Measurements from ENCODE around the gene FER.

DNA sequence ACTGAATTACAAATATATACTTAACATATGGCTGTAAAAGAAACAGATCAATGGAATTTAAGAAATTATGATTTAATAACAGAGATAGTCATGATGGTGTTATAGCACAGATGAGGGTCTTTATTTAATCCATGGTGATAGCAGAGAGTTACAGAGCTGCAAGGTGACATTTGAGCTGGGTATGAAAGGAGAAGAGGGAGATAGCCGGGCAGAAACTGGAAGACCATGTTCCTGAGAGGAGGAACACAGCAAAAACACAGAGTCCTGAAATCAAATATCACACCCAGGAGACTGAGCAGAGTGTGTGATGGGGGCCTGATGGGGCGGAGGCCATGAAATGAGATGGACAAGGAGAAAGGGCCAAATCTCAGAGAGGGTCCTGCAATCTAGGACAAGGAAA, 498.7 kb downstream of the FER start:
- TF ChIP-seq, protein P1, sequence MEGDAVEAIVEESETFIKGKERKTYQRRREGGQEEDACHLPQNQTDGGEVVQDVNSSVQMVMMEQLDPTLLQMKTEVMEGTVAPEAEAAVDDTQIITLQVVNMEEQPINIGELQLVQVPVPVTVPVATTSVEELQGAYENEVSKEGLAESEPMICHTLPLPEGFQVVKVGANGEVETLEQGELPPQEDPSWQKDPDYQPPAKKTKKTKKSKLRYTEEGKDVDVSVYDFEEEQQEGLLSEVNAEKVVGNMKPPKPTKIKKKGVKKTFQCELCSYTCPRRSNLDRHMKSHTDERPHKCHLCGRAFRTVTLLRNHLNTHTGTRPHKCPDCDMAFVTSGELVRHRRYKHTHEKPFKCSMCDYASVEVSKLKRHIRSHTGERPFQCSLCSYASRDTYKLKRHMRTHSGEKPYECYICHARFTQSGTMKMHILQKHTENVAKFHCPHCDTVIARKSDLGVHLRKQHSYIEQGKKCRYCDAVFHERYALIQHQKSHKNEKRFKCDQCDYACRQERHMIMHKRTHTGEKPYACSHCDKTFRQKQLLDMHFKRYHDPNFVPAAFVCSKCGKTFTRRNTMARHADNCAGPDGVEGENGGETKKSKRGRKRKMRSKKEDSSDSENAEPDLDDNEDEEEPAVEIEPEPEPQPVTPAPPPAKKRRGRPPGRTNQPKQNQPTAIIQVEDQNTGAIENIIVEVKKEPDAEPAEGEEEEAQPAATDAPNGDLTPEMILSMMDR (optimal IDR thresholded peaks at IDR 0.05 in 1 of 3, IDR thresholded peaks at IDR 0.05 in 1 of 3, conservative IDR thresholded peaks at IDR 0.05 in 1 of 3; ENCODE audit: extremely low read depth in 1 of 3, insufficient read depth in 2 of 3, low read length in 3 of 3) = no peak
- no peak for TF ChIP-seq EZH2 (IDR thresholded peaks at IDR 0.05; ENCODE audit: low read length)

All from keratinocyte (primary cell).